ENCODE measurements around the gene MTMR3.
"Not testable (repeated sequence)": the region's sequence is repeated elsewhere in the genome, so short reads cannot be mapped to it uniquely, and the experiment has no call there.

MTMR3 gene

DNA sequence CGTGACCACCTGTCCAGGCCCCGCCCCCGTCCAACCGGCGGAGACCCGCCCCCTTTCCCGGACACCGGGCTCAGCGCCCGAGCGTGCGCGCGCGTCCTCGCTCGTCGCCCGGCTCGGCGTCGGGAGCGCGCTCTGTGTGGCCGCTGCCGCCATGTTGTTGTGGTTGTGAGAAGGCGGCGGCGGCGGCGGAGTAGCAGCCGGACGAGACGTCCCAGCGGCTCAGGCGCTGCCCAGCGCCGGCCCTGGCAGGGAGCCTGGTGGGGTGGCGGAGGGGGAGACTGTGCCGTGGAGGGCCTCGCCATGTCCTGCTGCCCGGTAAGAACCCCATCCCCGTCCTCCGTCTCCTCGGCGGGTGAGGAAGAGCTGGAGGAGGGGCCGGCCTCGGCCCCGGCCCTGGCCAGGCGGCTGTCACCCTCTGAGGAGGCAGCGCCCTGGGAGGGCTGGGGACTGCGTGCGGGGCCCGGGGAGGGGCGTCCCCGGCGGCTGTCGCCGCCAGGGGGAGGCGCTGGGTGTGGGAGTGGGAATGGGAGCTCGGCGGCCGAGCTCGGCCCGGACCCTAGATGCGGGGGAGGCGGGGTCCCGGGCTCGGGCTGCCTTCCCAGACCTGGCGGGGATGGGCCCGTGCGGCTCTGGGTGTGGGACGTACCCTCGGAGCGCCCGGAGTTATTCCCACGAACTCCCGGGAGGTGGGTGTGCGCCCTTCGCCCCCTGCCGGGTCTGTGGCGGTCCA, at the start of gene MTMR3:
Gene MTMR3, plus strand, starts transcription at position 130 of the 730 bp plus-strand sequence. CDS start 87,886 bp downstream, outside the sequence.
- DNase-seq (ENCODE audit: low spot score), result peak; percentile 77

DNA sequence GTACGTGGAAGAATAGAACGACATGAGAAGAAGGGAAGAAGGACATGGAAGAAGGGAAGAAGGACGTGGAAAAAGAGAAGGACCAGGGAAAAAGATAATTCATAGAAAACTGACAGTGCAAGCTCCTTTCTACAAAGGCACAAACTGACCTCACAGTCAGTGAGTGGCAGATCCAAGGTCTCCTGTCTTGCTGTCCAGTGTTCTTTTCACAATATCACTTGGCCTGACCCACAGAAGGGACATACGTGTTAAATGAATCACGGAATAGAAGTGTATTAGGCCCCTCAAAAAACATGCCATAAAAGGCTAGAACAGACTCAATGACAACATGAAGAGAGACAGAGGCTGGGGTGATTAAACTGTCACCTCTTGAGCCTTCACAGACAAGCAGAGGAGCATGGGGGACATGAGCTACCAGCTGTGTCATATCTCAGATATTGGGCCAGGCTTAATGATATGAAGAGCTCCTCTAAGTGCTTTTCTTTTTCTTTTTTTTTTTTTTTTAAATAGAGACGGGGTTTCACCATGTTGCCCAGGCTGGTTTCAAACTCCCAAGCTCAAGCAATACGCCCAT, 49.5 kb upstream of the MTMR3 start:
- no peak for DNase-seq (ENCODE audit: low spot score)

DNA sequence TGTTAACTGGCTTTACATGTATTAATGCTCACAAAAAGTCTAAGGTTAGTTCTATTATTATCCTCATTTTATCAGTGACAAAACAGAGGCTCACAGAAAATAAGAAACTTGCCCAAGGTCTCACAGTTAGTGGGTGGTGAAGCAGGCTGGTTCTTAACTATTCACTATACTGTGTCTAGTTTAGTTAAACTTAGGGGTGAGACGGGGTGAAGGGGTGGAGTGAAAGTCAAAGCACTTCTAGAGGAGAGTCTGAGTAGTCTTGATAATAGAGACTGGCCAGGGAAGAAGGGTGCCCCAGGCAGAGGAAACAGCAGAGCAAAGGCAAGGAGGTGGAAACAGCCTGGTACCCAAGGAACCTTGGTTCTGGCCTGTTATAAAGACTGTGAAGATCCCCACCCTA, 48.9 kb upstream of the MTMR3 start:
- no peak for DNase-seq (ENCODE audit: low spot score)

DNA sequence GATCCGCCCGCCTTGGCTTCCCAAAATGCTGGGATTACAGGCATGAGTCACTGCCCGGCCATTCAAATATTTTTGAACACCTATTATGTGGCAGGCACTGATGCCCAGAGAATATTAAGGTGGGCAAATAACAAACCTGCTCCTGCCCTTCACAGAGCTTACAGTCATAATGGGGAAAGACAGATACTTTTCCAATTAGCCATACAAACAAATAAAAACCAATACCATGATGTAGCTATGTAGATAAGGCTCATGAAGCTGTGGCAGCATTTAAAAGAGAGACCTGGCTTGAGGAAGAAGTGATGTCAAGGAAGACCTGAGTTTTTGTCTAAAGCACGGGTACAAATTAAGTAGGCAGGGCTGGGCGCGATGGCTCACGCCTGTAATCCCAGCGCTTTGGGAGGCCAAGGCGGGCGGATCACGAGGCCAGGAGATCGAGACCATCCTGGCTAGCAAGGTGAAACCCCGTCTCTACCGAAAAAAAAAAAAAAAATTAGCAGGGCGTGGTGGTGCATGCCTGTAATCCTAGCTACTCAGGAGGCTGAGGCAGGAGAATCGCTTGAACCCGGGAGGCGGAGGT, 46.1 kb upstream of the MTMR3 start:
- not testable (repeated sequence) for DNase-seq (ENCODE audit: low spot score)

DNA sequence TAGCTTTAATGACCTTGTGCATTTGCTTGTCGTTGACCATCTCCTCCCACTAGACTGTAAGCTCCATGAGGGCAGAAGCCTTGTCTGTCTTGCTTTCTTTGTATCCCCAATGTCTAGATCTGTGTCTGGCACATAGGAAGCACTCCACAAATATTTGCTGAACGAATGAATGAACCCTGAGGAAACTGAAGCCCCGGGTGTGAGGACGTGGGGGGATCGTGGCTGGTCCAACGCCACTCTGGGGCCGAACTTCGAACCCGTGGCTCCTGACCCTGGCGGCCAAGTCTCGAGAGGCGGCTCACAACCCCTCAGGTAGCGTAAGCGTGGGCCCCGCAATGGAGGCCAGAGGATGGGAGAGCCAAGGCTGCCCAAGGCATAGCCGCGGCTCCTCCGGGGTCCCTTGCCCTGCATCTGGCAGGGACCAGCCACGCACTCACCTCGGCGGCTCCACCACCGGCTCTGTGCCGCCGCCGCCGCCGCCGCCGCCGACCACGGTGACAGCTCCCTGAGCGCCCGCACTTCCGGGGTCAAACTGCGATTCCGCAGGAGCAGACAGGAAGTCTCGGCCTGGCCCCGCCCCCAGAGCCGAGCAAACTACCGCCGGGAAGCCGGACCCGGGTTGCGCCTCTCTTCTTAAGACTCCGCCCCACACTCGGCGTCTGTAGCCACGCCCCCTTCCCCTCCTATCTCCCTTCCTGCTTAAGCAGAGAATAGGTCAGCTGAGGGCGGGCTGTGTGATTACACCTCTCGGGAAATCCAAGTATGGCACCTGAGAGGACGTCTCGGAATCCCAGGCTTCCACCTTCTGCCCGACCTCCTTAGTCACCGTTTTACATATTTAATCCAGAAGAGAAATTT, 45.0 kb upstream of the MTMR3 start, which contains the start of gene ASCC2:
Gene ASCC2, minus strand, starts transcription at position 534 of the 858 bp plus-strand sequence. CDS start 5,949 bp downstream, outside the sequence.
- peak; percentile 95 for DNase-seq (ENCODE audit: low spot score)

DNA sequence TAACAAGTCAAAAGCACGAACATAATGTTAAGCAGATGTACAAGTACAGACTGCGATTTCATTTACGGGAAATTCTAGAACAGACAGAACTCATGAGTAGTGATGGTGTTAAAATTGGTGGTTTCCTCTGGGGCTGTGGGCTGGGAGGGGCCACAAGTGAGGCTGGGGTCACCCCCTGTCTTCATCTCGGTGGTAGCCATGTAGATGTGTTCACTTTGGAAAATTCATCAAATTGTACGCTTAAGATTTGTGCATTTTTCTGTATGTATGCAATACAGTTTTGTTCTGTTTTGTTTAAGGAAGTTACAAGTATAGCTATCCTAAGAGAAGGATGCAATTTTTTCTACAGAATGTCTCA, 44.4 kb upstream of the MTMR3 start:
- DNase-seq (ENCODE audit: low spot score), result no peak

DNA sequence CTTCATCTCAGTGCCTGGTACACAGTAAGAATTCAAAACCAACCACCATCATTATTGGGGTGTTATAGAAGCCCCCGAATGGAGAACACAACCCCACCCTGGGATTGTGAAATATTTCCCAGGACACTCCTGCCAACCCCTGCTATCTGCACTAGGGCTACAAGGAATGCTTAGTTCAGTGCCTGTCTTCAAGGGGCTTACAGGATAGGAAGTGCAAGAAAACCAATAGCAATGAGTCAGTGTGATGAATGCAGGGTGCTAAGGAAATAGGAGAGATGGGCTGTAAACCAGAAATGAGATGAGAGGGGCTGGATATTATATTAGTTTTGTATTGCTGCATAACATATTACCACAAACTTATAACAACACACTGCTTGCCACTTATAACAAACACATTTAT, 43.9 kb upstream of the MTMR3 start:
- DNase-seq (ENCODE audit: low spot score), result no peak

DNA sequence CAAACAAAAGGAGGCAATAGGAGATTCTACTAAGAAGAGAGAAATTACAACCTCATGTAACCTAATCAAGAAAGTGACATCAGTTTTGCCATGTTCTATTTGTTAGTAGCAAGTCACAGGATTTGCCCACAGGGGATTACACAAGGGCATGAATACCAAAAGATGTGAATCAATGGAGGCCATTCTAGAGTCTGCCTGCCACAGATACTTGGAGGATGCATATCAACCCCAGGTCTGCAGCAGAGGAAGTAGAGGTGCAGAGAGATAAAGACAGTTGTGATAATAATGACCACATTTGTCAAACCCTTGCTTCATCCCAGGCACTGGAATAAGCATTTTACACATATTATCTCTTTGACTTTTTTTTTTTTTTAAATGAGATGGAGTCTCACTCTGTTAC, 42.5 kb upstream of the MTMR3 start:
- DNase-seq (ENCODE audit: low spot score), result no peak

DNA sequence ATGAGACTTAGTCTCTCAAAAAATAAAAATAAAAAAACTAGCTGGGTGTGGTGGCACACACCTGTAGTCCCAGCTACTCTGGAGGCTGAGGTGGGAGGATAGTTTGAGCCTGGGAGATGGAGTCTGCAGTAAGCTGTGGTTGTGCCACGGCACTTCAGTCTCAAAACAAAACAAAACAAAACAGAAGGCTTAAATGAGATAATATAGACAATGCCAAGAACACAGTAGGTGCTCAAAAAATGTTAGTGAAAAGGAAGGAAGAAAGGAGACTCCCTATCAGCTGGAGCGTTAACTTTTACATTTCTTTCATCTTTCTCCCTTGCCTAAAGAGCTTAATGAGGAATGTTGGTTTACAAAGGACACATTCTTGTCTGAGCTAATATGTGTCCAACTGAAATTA, 40.8 kb upstream of the MTMR3 start:
- DNase-seq (ENCODE audit: low spot score), result no peak

DNA sequence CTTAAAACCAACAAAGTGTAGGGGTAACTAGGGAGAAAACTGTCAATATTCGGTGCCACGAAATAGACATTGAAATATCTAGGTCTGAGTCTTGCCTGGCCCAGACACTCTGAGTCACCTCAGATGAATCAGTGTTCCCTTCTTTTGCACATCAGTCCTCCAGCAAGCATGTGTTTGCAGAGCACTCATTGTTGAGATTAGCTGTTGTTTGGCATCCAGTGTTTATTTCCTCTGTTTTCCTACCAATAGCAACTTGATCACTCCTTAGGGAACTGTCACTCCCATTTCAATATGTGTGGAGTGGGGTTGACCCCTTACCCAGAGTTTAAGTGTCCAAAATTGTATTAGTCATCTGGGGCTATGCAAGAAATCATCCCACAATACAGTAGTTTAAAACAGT, 40.2 kb upstream of the MTMR3 start:
- DNase-seq (ENCODE audit: low spot score), result peak; percentile 15

DNA sequence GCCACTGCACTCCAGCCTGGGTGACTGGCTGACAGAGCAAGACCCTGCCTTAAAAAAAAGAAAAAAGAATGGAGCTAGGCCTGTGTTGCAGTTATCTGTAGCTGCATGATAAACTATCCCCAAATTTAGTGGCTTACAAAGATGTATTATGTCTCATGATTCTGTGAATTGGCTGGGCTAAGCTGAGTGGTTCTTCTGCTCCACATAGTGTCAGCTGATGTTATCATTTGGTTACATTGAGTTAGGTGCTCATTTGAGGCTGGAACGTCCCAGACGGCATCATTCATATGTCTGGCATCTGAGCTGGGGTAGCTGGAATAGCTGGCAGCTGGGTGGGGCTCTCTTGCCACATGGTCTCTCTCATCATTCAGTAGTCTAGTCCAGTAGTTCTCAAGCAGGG, 36.7 kb upstream of the MTMR3 start:
- no peak for DNase-seq (ENCODE audit: low spot score)

DNA sequence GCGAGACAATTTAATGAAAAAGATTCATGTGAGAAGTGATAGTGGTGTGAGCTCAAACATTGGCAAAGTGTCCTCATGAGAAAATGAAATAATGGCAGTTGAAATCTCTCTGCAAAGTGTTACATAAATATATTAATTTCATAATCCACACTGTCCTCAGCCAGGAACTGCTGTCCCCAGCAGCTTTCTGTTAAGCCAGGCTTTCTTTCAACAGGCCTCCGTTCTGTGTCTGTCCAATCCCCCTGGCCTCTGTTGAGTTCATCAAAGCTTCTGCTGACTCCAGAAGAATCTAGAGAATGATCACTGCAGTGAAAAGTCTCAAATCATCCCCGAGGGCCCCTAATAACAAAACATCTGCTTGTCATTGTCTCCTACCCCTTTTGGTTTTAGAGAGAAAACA, 34.9 kb upstream of the MTMR3 start:
- no peak for DNase-seq (ENCODE audit: low spot score)

DNA sequence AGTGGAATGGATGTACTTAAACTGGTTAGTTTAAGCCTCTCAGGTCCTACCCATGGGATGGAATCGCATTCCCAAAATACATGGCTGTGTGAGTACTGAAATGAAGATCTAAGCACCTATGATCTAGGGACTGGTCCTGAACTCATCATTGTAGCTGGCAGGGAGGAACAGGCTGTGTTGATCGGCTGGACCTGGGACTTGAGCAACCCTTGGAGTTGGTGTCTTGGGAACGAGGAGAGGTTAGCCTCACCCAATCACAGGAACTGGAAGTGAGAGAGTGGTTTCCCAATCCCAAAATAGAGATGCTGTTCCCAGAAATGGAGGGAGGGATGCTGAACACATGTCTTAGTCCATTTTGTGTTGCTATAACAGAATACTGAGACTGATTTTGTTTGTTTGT, 28.5 kb upstream of the MTMR3 start:
- no peak for DNase-seq (ENCODE audit: low spot score)

DNA sequence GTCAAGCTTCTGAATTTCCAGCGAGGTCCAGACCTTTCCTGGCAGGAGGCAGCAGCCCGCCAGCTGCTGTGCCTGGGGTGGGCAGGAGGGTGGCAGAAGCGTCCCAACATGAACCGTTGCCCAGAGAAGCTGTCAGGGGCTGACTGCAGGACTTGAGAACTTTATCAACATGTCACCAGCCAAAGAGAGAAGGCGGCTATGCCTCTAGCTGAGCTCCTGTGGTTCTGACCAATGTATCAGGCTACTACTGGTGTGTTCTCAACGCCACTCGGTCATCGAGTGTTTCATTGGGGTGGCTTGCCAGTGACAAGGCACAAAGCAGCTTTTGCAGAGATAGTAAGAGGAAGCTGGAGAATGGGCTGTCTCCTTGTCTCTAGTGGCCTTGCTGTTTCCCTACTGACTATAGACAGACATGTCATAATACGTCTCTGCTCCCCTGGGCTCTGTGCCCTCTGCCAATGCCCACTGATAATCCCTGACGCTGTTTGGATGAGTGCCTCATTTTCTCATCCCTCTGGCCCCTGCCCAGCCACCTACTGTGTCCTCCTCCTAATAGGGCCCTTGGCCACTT, 27.3 kb upstream of the MTMR3 start:
- DNase-seq (ENCODE audit: low spot score), result no peak

DNA sequence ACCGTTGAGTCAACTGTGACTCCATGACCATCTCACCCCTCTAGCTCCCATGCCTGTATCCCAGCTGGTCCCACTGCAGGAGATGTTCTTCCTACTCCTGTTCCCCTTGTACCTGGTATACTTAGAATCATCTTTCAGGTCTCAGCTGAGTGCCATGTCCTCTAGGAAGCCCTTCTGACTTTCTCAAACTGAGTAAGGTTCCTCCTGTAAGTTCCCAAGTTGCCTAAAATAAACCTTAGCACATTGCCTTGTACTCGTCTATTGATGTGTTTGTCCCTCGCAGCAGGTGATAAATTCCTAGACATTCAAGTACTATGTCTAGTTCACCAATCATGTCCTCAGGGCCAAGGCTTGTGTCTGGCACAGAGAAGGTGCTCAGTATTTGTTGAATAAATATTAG, 26.5 kb upstream of the MTMR3 start:
- no peak for DNase-seq (ENCODE audit: low spot score)

DNA sequence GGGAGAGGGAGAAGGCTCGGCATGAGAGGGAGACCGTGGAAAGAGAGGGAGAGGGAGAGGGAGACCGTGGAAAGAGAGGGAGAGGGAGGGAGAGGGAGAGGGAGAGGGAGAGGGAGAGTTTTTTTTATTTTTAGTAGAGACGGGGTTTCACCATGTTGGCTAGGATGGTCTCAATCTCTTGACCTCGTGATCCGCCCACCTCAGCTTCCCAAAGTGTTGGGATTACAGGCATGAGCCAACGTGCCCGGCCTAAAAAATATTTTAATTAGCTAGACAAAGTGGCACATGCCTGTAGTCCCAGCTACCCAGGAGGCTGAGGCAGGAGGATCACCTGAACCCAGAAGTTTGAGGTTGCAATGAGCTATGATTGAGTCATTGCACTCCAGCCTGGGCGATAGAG, 23.9 kb upstream of the MTMR3 start:
- DNase-seq (ENCODE audit: low spot score), result not testable (repeated sequence)

DNA sequence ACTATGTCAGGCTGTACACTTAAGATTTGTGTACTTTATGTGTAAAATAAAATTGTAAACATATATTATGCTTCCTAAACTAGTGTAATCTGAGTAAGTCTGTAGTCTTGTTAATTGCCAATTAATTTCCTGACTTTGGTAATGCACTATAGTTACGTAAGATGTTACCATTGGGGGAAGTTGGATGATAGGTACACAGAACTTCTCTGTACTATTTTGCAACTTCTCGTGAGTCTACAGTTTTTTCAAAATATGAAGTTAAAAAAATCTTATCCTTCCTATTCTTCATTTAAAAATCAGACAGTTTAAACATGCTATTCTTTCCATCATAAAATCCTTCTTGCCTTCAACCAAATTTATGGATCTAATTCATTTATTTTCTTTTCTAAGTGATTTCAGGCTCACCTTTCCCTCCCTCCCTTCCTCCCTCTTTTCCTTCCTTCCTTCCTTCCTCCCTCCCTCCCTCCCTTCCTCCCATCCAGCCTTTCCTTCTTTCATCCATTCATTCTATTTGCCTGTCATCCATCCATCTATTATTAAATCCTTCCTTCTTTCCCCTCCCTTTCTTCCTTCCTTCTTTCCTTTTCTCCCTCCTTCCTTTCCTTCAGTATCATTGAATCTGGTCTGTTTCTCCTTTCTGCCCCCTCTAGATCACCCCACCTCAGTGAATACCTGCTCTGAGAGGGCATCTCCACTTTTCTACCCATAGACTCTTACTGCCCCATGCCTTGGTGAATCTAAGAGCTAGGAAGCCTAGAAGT, 22.8 kb upstream of the MTMR3 start:
- DNase-seq (ENCODE audit: low spot score), result no peak

DNA sequence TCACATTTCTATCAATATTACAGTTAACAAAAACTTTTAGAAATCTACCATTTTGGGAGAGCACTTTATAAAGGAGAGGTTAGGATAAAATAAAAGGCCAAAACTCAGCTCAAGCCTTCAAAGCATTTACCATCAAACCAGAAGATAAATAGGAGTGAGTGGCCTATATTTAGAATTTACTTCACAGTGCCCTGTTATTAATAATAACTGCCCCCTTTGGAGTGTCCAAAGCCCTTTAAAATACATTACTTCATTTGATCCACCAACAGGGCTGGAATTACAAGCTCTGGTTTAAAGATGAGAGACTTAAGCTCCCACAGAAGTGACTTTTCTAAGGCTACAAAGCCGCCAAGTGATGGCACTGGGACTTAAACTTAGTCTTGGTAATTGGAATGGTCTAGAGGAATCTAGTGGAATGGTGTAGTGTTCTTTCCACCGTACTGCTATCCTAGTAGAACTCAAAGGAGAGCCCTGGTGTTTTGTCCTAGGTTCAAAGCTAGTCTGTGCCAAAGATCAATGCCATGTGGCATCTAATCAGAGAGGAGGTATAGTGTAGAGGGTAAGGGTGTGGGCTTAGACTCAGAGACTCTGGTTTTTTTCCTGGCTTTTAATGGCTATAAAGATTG, 21.2 kb upstream of the MTMR3 start:
- no peak for DNase-seq (ENCODE audit: low spot score)

DNA sequence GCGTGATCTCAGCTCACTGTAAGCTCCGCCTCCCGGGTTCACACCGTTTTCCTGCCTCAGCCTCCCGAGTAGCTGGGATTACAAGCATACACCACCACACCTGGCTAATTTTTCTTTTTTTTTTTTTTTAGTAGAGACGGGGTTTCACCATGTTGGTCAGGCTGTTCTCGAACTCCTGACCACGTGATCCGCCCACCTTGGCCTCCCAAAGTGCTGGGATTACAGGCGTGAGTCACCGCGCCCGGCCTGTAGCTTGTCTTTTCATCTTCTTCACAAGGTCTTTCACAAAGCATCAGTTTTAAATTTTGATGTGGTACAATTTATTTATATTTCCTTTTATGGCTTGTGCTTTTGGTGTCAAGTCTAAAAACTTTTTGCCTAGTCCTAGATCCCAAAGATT, 17.4 kb upstream of the MTMR3 start:
- not testable (repeated sequence) for DNase-seq (ENCODE audit: low spot score)

DNA sequence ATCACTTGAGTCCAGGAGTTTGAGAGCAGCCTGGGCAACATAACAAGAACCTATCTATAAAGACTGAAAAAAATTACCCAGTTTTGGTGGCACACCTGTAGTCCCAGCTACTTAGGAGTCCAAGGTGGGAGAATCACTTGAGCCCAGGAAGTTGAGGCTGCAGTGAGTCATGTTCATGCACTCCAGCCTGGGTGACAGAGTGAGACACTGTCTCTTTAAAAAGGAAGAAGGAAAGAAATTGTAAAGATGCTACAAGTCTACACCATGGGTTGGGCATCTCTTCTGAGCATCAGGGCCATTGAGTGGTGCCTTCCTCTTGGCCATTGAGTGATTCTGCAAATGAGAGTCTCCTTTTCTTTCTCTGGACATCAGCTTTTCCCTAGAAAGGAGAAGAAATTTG, 15.7 kb upstream of the MTMR3 start:
- DNase-seq (ENCODE audit: low spot score), result no peak

DNA sequence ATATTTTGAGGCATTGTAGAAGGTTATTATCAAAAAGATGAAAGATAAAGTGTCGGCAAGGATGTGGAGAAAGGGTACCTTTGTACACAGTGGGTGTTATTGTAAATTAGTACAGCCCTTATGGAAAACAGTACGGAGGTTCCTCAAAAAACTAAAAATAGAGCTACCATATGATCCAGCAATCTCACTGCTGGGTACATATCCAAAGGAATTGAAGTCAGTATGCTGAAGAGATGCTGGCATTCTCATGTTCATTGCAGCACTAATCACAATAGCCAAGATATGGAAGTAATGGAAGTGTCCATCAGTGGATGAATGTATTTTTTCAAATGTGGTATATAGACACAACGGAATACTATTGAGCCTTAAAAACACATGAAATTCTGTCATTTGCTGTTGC, 15.1 kb upstream of the MTMR3 start:
- no peak for DNase-seq (ENCODE audit: low spot score)

Measured in SW480 (cell line).